Measurements from ENCODE around the gene ARSB.

- no peak for TF ChIP-seq POLR2A (IDR thresholded peaks at IDR 0.05)
- no peak for TF ChIP-seq CTCF (IDR thresholded peaks at IDR 0.05)
Observed at GRCh38 chr5:79031485-79031867, 46.4 kb upstream of the ARSB start.
